ENCODE data around the gene PHF12.

DNA sequence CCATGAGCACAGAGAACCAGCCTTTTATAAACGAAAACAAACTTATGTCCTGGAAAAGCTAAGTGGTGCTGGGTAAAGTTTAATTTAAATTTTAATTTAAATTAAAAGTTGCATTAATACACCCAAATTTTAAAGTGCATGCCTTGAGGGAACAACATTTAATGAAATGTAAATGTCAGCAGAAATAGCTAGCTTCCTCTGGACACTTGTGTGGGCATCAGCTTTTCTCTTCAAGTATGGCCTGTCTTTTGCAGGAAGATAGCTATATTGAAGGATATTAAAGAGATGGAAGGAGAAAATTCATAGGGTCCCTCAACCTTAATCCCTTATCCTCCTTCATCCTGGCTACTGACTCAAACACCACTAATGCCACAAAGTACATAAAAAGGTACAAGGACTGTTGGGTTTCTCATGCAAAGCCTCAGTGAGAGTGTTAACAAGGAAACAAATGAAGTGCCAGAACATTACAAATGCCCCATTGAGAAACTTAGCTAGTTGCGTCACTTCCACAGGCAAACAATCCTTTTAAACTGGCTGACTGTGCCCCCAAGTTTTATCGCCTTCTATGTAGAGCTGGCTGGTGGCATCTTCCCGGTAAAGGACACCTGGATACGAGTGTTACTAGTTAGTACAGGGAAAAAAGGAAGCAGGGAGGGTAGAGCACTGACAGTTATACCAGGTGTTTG, 14.1 kb downstream of the PHF12 start:
- TF ChIP-seq CTCF (IDR thresholded peaks at IDR 0.05; ENCODE audit: borderline replicate concordance, extremely low read depth, low read length, poor library complexity, severe bottlenecking) (no peak), EZH2 (IDR thresholded peaks at IDR 0.05; ENCODE audit: borderline replicate concordance, low read depth, low read length, severe bottlenecking) (no peak)

Data from DND-41 (cell line).